DMS 273 (cell line): ENCODE data around the gene SHISA4.
"Not testable (repeated sequence)": the region's sequence is repeated elsewhere in the genome, so short reads cannot be mapped to it uniquely, and the experiment has no call there.

Experiments used
- DNase-seq: peaks from one replicate; lab custom pipeline; 2025; ENCODE audit not compliant: unreplicated experiment; lab: John Stamatoyannopoulos, UW

SHISA4 gene

DNA sequence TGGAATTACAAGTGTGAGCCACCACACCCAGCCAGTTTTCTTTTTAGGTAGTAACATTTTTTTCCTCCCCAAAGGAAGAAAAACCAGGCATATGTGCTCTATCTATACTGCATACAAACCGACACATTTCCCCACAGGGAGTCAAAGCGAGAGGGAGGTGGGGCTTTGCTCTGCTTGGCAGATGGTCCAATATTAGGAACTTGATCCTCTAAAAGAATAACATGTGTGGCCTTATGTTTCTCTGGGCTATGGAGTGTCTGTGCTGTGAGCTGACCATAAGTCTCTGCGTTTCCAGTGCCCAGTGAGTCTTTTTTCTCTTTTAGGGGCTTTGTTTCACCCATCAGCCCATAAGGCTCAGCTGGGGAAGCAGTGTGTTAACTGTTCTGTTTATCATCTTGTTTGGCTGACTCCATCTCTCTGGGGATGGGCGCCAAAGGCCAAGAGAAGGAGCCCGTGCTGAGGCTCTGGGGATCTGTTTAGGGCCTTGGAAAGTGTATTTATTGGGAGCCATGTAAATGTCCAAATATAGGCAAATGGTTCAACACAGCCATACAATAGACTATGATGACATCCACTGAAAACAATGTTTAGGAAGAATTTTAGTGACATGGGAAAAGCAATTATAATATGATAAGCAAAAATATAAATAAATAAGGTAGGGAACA is 37.4 kb downstream of the SHISA4 start:
- peak; percentile 97 for DNase-seq

DNA sequence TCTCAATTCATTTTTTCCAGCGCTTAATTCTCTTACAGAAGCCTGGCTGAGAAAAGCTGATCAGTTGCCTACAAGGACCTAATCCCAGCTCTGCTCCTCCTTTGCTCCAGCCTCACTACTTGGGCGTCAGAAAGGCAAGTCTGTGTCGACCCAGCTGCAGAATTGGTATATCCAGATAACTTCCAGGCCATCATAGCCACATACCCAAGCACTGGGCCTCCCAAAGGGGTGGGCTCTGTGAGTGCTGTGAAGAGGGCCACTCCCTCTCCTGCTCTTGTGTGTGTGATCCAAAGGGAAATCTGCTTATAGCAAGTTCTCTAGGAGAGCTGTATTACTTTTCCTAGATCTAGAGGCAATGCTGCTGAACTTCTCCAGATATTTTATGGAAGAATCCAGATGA is 39.6 kb downstream of the SHISA4 start:
- no peak for DNase-seq

DNA sequence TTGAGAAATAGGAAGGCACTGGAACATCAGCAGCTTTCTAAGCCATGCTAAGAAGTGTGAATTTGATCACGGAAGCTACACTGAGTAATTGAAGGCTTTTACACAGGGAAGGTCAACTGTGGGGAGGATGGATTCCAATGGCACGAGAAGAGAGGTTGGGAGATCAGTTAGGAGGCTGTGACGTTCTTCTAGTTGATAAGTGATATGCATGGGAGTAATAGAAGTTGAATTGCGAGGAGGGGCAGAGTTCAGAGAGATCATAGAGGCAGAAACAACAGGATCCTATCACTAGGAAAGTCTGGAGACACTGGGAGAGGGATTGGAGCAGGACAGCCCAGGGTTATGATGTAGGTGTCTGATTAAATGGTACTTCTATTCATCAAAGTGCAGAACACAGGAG is 41.4 kb downstream of the SHISA4 start:
- no peak for DNase-seq

DNA sequence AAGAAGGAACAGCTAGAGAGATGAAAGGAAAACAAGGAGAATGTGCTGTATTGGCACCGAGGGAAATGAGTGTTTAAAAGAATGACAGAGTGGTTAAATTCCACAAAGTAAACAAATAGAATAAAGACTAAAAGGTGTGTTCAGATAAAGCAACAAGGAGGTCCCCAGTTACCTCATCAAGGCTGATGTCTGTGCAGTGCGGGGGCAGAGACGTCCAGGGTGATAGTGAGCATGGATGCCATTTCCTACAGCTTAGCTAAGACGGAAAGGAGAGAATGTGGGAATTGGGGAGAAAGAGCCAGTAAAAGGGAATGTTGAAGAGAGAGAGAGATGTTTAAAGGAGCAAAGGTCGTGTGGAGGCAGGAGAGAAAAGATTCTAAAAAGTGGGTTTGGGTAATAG is 42.1 kb downstream of the SHISA4 start:
- no peak for DNase-seq

DNA sequence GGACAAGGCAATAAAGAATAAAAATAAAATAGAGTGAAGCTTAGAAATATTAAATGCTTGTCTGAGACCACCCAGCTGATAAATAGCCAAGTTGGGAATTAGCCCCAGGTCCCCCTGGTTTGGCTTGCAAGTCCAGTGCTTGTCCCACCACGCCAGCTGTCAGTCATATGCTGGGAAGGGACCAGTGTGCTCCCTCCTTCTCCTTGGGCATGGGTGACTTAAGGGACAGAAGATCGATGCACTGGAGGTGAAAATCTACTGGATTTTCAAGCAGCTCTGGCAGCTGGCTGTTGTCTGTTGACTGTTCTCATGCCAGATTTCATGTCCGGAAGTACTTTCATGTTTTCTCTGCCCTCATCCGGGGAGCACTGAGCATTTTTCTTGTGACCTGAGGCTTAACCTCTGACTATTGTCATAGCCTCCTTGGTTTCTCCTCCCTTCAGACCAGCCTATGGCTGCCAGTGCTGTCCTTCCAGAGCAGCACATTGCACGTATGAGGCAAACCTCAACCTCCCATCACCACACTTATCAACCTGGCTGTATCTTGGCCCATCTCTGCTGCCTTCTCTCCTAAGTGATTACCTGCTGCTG is 45.2 kb downstream of the SHISA4 start:
- no peak for DNase-seq

DNA sequence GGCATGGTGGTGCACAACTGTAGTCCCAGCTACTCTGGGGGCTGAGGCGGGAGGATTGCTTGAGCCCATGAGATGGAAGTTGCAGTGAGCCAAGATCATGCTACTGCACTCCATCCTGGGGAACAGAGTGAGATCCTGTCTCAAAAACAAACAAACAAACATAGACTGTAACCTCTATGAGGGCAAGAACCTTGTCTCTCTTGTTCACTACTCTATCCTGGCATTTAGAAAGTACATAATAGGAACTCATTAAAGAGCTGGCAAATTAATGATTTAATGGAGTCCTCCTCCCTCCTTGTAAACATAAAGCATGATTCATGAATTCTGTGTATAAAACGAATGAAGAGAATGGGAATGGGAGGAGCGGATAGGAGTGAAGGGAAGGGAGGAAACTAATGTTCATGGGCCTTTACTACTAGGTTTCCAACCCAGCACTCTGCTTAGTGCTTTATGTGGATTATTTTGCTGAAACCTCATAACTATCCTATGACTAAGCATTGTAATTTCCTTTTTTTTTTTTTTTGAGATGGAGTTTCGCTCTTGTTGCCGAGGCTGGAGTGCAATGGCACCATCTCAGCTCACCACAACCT is 49.0 kb downstream of the SHISA4 start:
- no peak for DNase-seq

DNA sequence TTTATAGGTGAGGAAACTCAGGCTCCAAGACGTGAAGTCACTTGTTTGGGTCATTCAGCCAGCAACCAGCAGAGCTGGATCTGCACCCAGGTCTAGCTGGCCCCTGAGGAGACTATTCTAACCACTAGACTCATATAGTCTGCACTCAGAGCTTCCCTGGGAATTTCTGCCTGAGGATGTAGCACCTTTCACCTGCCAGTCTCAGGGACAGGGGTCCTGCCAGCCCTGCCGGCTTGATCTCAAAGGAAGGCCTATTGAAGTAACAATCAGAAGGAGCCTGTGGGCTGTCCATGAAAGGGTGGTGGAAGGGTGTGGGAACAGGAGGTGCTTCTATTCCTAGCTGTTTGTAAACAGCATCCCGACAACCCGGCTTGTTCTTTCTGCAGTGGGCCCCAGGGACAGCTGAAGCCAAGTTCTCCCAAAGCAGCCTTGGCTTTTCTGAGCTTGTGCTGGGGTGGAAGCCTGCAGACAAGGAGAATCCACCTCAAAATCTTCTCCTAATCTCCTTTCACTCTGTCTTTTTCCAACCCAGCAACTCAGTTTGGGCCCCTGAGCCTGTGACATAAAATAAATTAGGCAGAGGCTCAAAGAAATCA is 49.8 kb downstream of the SHISA4 start:
- DNase-seq: no peak

DNA sequence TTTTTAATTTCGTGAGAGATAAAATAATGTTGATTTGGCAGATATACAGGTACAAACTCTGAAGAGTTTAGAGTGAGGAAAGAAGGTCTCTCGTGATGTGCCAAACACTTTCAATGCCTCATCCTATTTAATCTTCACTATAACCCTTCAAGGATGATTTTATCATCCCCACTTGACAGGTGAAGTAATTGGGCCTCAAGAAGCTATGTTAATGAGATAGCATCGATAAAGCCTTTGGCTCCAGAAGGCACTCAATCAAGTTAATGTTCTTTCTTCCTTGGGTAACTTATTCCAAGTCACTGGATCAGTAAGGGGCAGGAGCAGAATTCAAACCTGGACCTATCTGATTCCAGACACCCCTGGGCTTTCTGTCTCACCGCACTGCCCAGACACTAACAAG is 50.5 kb downstream of the SHISA4 start:
- no peak for DNase-seq

DNA sequence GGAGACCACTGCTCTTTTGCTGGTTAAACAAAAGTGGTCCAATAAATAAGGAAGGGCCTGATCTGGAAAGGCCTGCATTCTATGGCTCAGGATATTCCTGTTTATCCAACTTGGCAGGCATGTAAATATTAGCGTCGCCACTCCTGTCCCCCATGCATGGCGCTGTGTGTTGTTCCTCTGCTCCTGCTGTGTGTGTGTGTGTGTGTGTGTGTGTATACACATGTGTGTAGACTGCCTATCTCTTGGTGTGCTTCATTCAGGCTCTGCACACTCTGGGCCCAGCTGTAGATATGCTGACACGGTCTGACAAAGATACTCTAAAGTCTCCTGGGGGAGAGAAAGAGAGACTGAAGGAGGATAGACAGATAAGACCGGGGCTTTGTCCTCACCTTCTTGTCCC is 50.9 kb downstream of the SHISA4 start:
- DNase-seq: no peak

DNA sequence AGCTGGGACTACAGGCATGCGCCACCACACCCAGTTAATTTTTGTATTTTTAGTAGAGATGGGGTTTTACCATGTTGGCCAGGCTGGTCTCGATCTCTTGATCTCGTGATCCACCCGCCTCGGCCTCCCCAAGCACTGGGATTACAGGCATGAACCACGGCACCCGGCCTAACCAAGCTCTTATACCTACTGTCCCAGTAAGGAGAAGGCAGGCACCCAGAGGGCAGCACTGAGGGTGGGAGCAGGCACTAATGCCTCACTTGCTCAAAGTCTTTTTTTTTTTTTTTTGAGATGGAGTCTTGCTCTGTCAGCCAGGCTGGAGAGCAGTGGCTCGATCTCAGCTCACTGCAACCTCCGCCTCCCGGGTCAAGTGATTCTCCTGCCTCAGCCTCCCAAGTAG is 51.6 kb downstream of the SHISA4 start:
- not testable (repeated sequence) for DNase-seq

DNA sequence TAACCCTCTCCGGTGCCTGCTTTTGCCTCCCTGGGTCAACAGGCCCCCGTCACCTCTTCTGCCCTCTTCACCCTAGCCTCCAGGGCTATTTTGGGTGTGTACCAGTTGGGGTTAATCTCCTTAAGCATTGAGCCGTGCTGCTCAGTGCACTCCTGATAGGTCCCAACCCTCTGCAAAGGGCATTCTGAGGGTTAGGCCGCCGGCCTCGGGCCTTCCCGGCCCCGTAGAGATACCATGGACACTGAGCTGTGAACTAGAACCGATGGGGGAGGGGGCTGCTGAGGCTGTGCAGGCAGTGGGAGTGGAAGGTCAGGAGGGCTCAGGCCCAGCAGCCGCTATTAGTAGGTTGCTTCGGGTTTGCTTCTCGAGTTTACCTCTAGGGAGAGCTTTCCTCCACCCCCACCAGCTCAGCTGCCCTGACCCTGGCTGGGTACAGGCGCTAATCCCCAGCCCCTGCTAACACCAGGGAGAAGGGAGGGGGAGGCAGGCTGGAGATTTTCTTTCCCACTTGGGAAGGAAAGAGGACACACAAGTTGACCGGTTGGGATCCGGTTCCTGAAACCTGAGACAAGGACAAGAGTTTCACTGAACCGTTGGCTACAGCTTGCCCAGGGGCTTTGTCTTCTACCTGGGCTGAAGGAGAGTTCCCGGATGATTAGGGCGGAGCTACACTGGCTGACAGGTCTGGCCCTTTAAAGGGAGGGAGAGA is 52.9 kb downstream of the SHISA4 start:
- no peak for DNase-seq

DNA sequence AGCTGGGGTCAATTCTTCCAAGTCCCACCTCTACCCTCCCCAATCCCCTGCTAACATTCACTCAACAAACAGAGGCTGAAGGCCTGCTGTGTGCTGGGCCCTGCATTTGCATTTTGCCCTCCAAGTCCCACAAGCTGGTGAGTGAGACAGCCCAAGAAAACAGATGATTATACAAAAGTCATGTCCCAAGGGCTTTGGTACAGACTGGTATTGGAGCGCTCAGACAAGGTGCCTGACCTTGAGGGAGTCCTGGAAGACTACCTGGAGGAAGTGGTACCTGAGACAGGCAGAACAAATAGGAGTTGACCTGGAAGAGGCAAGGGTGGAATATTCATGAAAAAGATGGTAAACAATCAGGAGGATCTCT is 53.4 kb downstream of the SHISA4 start:
- no peak for DNase-seq
